CD4-positive, CD25-positive, alpha-beta regulatory T cell (primary cell): ENCODE measurements around the gene C1orf35. TPM values are rescaled to one million over a fixed set of nuclear protein-coding genes. Genes with fewer than 3 reads are reported as not detected.
"Not testable (repeated sequence)": the region's sequence is repeated elsewhere in the genome, so short reads cannot be mapped to it uniquely, and the experiment has no call there.

Experiments used
- ATAC-seq, 2 donors: fragments of 150-1000 bp; cut with Tn5 transposase; one replicate each; pipeline ENCODE4 v1.10.0; 2021; ENCODE audit warnings: low read depth in 2 of 2, moderate number of reproducible peaks in 2 of 2, moderate library complexity in 1 of 2
- DNase-seq, 3 donors: peaks; one replicate each; pipeline versions ENCODE4 v3.0.0 to v3.0.0-alpha.2; 2012 to 2022; ENCODE audit warnings: mixed read lengths in 1 of 3
- H3K27ac ChIP-seq: one replicate; pipeline ENCODE4 v1.7.0; 2013; ENCODE audit warnings: mild to moderate bottlenecking, low read length; ENCODE audit not compliant: insufficient read depth, poor library complexity, severe bottlenecking
- H3K27me3 ChIP-seq: one replicate; pipeline ENCODE4 v1.7.0; 2013; ENCODE audit warnings: low read length; ENCODE audit not compliant: control insufficient read depth, insufficient read depth
- H3K36me3 ChIP-seq: one replicate; pipeline ENCODE4 v1.7.0; 2013; ENCODE audit warnings: mild to moderate bottlenecking, low read length, moderate library complexity; ENCODE audit not compliant: control insufficient read depth, insufficient read depth
- H3K4me1 ChIP-seq: 2 replicates; pipeline ENCODE4 v1.7.0; 2013; ENCODE audit warnings: mild to moderate bottlenecking, low read length; ENCODE audit not compliant: insufficient read depth, control insufficient read depth, poor library complexity, severe bottlenecking
- H3K4me3 ChIP-seq: one replicate; pipeline ENCODE4 v1.7.0; 2013; ENCODE audit warnings: low read depth, mild to moderate bottlenecking, low read length, moderate library complexity
- H3K9me3 ChIP-seq, 2 experiments: 1 replicate in 1 of 2; 2 replicates in 1 of 2; pipeline ENCODE4 v1.7.0; 2013; ENCODE audit warnings: low read length in 2 of 2, mild to moderate bottlenecking in 1 of 2, moderate library complexity in 1 of 2; ENCODE audit not compliant: control insufficient read depth in 2 of 2
- H3K27ac Mint-ChIP-seq, 3 donors: one replicate each; pipeline ENCODE4 v1.8.0; 2020 to 2022; ENCODE audit warnings: mild to moderate bottlenecking in 3 of 3, mixed read lengths in 3 of 3, moderate library complexity in 2 of 3
- H3K27me3 Mint-ChIP-seq: one replicate; pipeline ENCODE4 v1.8.0; 2022; ENCODE audit warnings: mild to moderate bottlenecking, mixed read lengths
- H3K36me3 Mint-ChIP-seq: one replicate; pipeline ENCODE4 v1.8.0; 2020; ENCODE audit warnings: mixed read lengths
- H3K4me1 Mint-ChIP-seq, 4 donors: one replicate each; pipeline ENCODE4 v1.8.0; 2020 to 2022; ENCODE audit warnings: mixed read lengths in 4 of 4, mild to moderate bottlenecking in 1 of 4
- H3K4me3 Mint-ChIP-seq, 4 donors: one replicate each; pipeline ENCODE4 v1.8.0; 2020 to 2022; ENCODE audit warnings: mild to moderate bottlenecking in 4 of 4, mixed read lengths in 4 of 4, moderate library complexity in 3 of 4
- H3K9me3 Mint-ChIP-seq, 7 donors: one replicate each; pipeline ENCODE4 v1.8.0; 2020 to 2022; ENCODE audit warnings: mixed read lengths in 7 of 7, mild to moderate bottlenecking in 3 of 7, moderate library complexity in 2 of 7
- polyA plus RNA-seq, 4 donors: library from polyadenylated mRNA; unstranded; fragments of 300-500 nt; fragmentation: Illumina TruSeq; gene quantifications; one replicate each; pipeline ENCODE4 v1.2.3, GENCODE V29; 2021
- total RNA-seq: library from RNA; stranded (reverse); gene quantifications from one replicate; pipeline ENCODE4 v1.2.3, GENCODE V29; 2022

C1orf35 gene
- total and polyA plus RNA-seq, 5 donors from 2014 or later: 18.0 to 24.0 (median 21.4) TPM

- Mint-ChIP-seq H3K27ac (no peak overlapping the region), H3K4me1 (peaks cover 0 to 27% (median 13%) of the 10 kb centered on the region in 4 donors), H3K27me3 (no peaks in the 10 kb centered on the region), H3K36me3 (no peaks in the 10 kb centered on the region), H3K4me3 (no peak overlapping the region), H3K9me3 (no peaks in the 10 kb centered on the region)
- DNase-seq (no peak), ATAC-seq (no peak)
- H3K4me1 ChIP-seq: peaks cover 20% of the 10 kb centered on the region
- no peaks in the 10 kb centered on the region for H3K9me3 ChIP-seq
- H3K4me3 ChIP-seq: no peak overlapping the region
- no peak overlapping the region for H3K27ac ChIP-seq
- peaks cover 3% of the 10 kb centered on the region for H3K36me3 ChIP-seq
- H3K27me3 ChIP-seq: no peaks in the 10 kb centered on the region
Observed at GRCh38 chr1:228112617-228113016, 9.5 kb upstream of the C1orf35 start.

GRCh38 chr1:228112167-228112566, 9.0 kb upstream of the C1orf35 start:
- no peak for ATAC-seq

GRCh38 chr1:228111315-228111714, 8.2 kb upstream of the C1orf35 start:
- not testable (repeated sequence) for H3K36me3 ChIP-seq, H3K27ac ChIP-seq, H3K27me3 Mint-ChIP-seq, ATAC-seq, H3K9me3 Mint-ChIP-seq, H3K27me3 ChIP-seq, H3K36me3 Mint-ChIP-seq, DNase-seq, H3K9me3 ChIP-seq, H3K27ac Mint-ChIP-seq, H3K4me3 ChIP-seq
- Mint-ChIP-seq H3K4me3 (peak overlapping the region in 2 of 4 donors; percentile 65 to 93), H3K4me1 (peaks cover 0 to 36% (median 13%) of the 10 kb centered on the region in 4 donors)
- H3K4me1 ChIP-seq: peaks cover 20% of the 10 kb centered on the region

More at GRCh38 chr1:228112167-228112566, 9.0 kb upstream of the C1orf35 start:
- no peak for DNase-seq
- Histone ChIP-seq H3K27ac (no peak overlapping the region), H3K4me3 (no peak overlapping the region), H3K4me1 (peaks cover 20% of the 10 kb centered on the region), H3K9me3 (no peaks in the 10 kb centered on the region), H3K27me3 (no peaks in the 10 kb centered on the region), H3K36me3 (peaks cover 3% of the 10 kb centered on the region)
- Mint-ChIP-seq H3K9me3 (no peaks in the 10 kb centered on the region), H3K36me3 (no peaks in the 10 kb centered on the region), H3K4me1 (peaks cover 0 to 31% (median 13%) of the 10 kb centered on the region in 4 donors), H3K4me3 (no peak overlapping the region), H3K27me3 (no peaks in the 10 kb centered on the region), H3K27ac (no peak overlapping the region)

GRCh38 chr1:228110556-228110955, 7.4 kb upstream of the C1orf35 start:
- Mint-ChIP-seq H3K4me3 (peak overlapping the region; percentile 65 to 93 (median 92)), H3K36me3 (peaks cover 8% of the 10 kb centered on the region), H3K27me3 (no peaks in the 10 kb centered on the region), H3K4me1 (peaks cover 0 to 36% (median 13%) of the 10 kb centered on the region in 4 donors), H3K9me3 (peaks cover 0 to 1% (median 0%) of the 10 kb centered on the region in 7 donors), H3K27ac (no peak overlapping the region)
- H3K9me3 ChIP-seq: no peaks in the 10 kb centered on the region
- no peak for ATAC-seq
- H3K27me3 ChIP-seq: no peaks in the 10 kb centered on the region
- H3K4me1 ChIP-seq: peaks cover 20% of the 10 kb centered on the region
- H3K4me3 ChIP-seq: peak overlapping the region; percentile 54
- H3K27ac ChIP-seq: no peak overlapping the region
- peaks cover 14% of the 10 kb centered on the region for H3K36me3 ChIP-seq
- no peak for DNase-seq

GRCh38 chr1:228109962-228110488, 6.9 kb upstream of the C1orf35 start:
- Mint-ChIP-seq H3K4me3 (peak overlapping the region; percentile 92 to 94 (median 92)), H3K9me3 (peaks cover 0 to 1% (median 0%) of the 10 kb centered on the region in 7 donors), H3K36me3 (peaks cover 8% of the 10 kb centered on the region), H3K27ac (peak overlapping the region; percentile 92 to 97 (median 93)), H3K4me1 (peaks cover 0 to 36% (median 13%) of the 10 kb centered on the region in 4 donors), H3K27me3 (no peaks in the 10 kb centered on the region)
- DNase-seq (no peak), ATAC-seq (no peak)
- H3K4me3 ChIP-seq: peak overlapping the region; percentile 54
- H3K27me3 ChIP-seq: no peaks in the 10 kb centered on the region
- H3K27ac ChIP-seq: peak overlapping the region; percentile 84
- no peaks in the 10 kb centered on the region for H3K9me3 ChIP-seq
- H3K36me3 ChIP-seq: peaks cover 14% of the 10 kb centered on the region
- H3K4me1 ChIP-seq: peaks cover 20% of the 10 kb centered on the region

GRCh38 chr1:228109073-228109961, 6.2 kb upstream of the C1orf35 start, which contains the start of gene MRPL55:
Gene MRPL55, minus strand, starts transcription at chr1:228109299. Its CDS starts 1,039 bp downstream, at chr1:228108260.
- Histone ChIP-seq H3K27me3 (no peaks in the 10 kb centered on the region), H3K4me1 (peaks cover 20% of the 10 kb centered on the region), H3K9me3 (no peaks in the 10 kb centered on the region), H3K36me3 (peaks cover 14% of the 10 kb centered on the region), H3K4me3 (peak within 1 kb of the TSS; percentile 79), H3K27ac (peak within 1 kb of the TSS; percentile 84)
- Mint-ChIP-seq H3K36me3 (peaks cover 8% of the 10 kb centered on the region), H3K4me1 (peaks cover 0 to 43% (median 13%) of the 10 kb centered on the region in 4 donors), H3K9me3 (peaks cover 0 to 1% (median 0%) of the 10 kb centered on the region in 7 donors), H3K27ac (peak within 1 kb of the TSS; percentile 92 to 97 (median 93)), H3K4me3 (peak within 1 kb of the TSS; percentile 92 to 94 (median 92)), H3K27me3 (no peaks in the 10 kb centered on the region)
- DNase-seq: peak; percentile 97 to 98 (median 98)
- peak; percentile 95 for ATAC-seq

- Histone ChIP-seq H3K4me3 (peak overlapping the region; percentile 79), H3K36me3 (peaks cover 14% of the 10 kb centered on the region), H3K27me3 (no peaks in the 10 kb centered on the region), H3K4me1 (peaks cover 25% of the 10 kb centered on the region), H3K9me3 (no peaks in the 10 kb centered on the region), H3K27ac (peak overlapping the region; percentile 84)
- no peak for DNase-seq
- H3K36me3 Mint-ChIP-seq: peaks cover 8% of the 10 kb centered on the region
- H3K9me3 Mint-ChIP-seq: peaks cover 0 to 1% (median 0%) of the 10 kb centered on the region in 7 donors
- no peak for ATAC-seq
- H3K27me3 Mint-ChIP-seq: no peaks in the 10 kb centered on the region
- peaks cover 0 to 49% (median 13%) of the 10 kb centered on the region in 4 donors for H3K4me1 Mint-ChIP-seq
- H3K4me3 Mint-ChIP-seq: peak overlapping the region; percentile 92 to 94 (median 92)
- peak overlapping the region; percentile 92 to 97 (median 93) for H3K27ac Mint-ChIP-seq
Observed at GRCh38 chr1:228108742-228109072, 5.6 kb upstream of the C1orf35 start.
